Brain pericyte (primary cell): ENCODE measurements around the gene KIFAP3.
"Not testable (repeated sequence)": the region's sequence is repeated elsewhere in the genome, so short reads cannot be mapped to it uniquely, and the experiment has no call there.

Experiments
- DNase-seq: peaks from one replicate; pipeline ENCODE4 v3.0.0-alpha.2; 2012; ENCODE audit warnings: low read depth, low spot score

KIFAP3 gene

GRCh38 chr1:169889871-169890270 lies 184.6 kb downstream of the KIFAP3 start:
- no peak for DNase-seq

- no peak for DNase-seq
Observed at GRCh38 chr1:169886931-169887330, 187.6 kb downstream of the KIFAP3 start.

GRCh38 chr1:169886422-169886821 lies 188.1 kb downstream of the KIFAP3 start:
- DNase-seq: no peak

- DNase-seq: no peak
Observed at GRCh38 chr1:169885207-169885606, 189.3 kb downstream of the KIFAP3 start.

GRCh38 chr1:169884634-169885033 lies 189.9 kb downstream of the KIFAP3 start:
- no peak for DNase-seq

GRCh38 chr1:169882039-169882511 lies 192.4 kb downstream of the KIFAP3 start:
- DNase-seq: no peak

GRCh38 chr1:169879034-169879840 lies 195.3 kb downstream of the KIFAP3 start:
- no peak for DNase-seq

- no peak for DNase-seq
Observed at GRCh38 chr1:169878498-169878897, 196.0 kb downstream of the KIFAP3 start.

GRCh38 chr1:169877800-169878491 lies 196.5 kb downstream of the KIFAP3 start:
- DNase-seq: no peak

- no peak for DNase-seq
Observed at GRCh38 chr1:169874229-169874628, 200.3 kb downstream of the KIFAP3 start.

GRCh38 chr1:169873582-169874199 lies 200.8 kb downstream of the KIFAP3 start:
- no peak for DNase-seq

GRCh38 chr1:169872906-169873305 lies 201.6 kb downstream of the KIFAP3 start:
- no peak for DNase-seq

- not testable (repeated sequence) for DNase-seq
Observed at GRCh38 chr1:169871988-169872387, 202.5 kb downstream of the KIFAP3 start.
